Measurements from ENCODE around the gene CCDC183. TPM values are rescaled to one million over a fixed set of nuclear protein-coding genes. Genes with fewer than 3 reads are reported as not detected.

Gene CCDC183
- total and polyA plus RNA-seq, 10 donors, result 0.41 to 1.6 (median 0.69) TPM

DNA sequence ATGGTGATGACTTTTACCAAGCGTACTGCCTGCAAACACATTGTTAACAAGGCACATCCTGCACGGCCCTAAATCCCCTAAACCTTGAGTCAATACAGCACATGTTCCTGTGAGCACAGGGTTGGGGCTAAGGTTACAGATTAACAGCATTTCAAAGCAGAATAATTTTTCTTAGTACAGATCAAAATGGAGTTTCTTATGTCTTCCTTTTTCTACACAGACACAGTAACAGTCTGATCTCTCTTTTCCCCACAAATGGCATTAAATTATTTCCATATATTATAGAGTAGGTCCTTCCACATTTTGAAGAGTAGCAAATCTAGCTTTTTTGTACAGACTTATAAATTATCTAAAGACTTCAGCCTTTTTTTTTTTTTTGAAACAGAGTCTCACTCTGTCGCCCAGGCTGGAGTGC lies 6.6 kb upstream of the CCDC183 start:
- 81 to 97% (median 82%) methylated on average over 3 of the region's 3 CpGs for WGBS, 5 donors
- intact Hi-C loops (cut with DNase I; ENCODE audit: low total_unique reads), result loop anchor here (5.0 to 10.0 kb wide), 2 partner anchors 248 to 275 kb away; no protein-coding TSS in a partner anchor
- TF ChIP-seq, protein P1, sequence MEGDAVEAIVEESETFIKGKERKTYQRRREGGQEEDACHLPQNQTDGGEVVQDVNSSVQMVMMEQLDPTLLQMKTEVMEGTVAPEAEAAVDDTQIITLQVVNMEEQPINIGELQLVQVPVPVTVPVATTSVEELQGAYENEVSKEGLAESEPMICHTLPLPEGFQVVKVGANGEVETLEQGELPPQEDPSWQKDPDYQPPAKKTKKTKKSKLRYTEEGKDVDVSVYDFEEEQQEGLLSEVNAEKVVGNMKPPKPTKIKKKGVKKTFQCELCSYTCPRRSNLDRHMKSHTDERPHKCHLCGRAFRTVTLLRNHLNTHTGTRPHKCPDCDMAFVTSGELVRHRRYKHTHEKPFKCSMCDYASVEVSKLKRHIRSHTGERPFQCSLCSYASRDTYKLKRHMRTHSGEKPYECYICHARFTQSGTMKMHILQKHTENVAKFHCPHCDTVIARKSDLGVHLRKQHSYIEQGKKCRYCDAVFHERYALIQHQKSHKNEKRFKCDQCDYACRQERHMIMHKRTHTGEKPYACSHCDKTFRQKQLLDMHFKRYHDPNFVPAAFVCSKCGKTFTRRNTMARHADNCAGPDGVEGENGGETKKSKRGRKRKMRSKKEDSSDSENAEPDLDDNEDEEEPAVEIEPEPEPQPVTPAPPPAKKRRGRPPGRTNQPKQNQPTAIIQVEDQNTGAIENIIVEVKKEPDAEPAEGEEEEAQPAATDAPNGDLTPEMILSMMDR (IDR thresholded peaks at IDR 0.05 in 8 of 11, conservative IDR thresholded peaks at IDR 0.05 in 3 of 11), result no peak
- no peak for TF ChIP-seq POLR2AphosphoS5 (IDR thresholded peaks at IDR 0.05)
- TF ChIP-seq POLR2A (IDR thresholded peaks at IDR 0.05), result no peak
- H3K9me3 ChIP-seq, result no peaks in the 10 kb centered on the region
- peaks cover 13 to 58% (median 33%) of the 10 kb centered on the region in 6 donors for H3K4me1 ChIP-seq
- no peak overlapping the region for H3K4me3 ChIP-seq
- peak overlapping the region in 3 of 8 donors; percentile 8 to 97 (median 96) for H3K27ac ChIP-seq
- peaks cover 0 to 23% (median 4%) of the 10 kb centered on the region in 6 donors for H3K36me3 ChIP-seq
- no peaks in the 10 kb centered on the region for H3K27me3 ChIP-seq (replicated peaks in 1 of 7)
- DNase-seq, result no peak

GRCh38 chr9:136790640-136791515 lies 5.3 kb upstream of the CCDC183 start, which contains the start of gene TMEM141:
TSS of gene TMEM141 (plus strand) at chr9:136791344. CDS start at chr9:136791371, 27 bp downstream.
- peaks cover 0 to 26% (median 4%) of the 10 kb centered on the region in 6 donors for H3K36me3 ChIP-seq
- H3K27ac ChIP-seq, result peak within 1 kb of the TSS; percentile 80 to 98 (median 96)
- 0 to 2% (median 1%) methylated on average over 30 to 70 of the region's 70 CpGs for WGBS, 5 donors
- peak; percentile 94 to 95 (median 94) for TF ChIP-seq POLR2AphosphoS5 (IDR thresholded peaks at IDR 0.05)
- TF ChIP-seq, protein P1 (IDR thresholded peaks at IDR 0.05 in 8 of 11, conservative IDR thresholded peaks at IDR 0.05 in 3 of 11), result peak in 1 of 11 experiments; percentile 18
- peak in 1 of 3 donors; percentile 34 for TF ChIP-seq POLR2A (IDR thresholded peaks at IDR 0.05)
- DNase-seq, result peak; percentile 100
- peaks cover 13 to 69% (median 37%) of the 10 kb centered on the region in 6 donors for H3K4me1 ChIP-seq
- H3K9me3 ChIP-seq, result no peaks in the 10 kb centered on the region
- intact Hi-C loops (cut with DNase I; ENCODE audit: low total_unique reads), result no loop called here
- peaks cover 0 to under 1% (median 0%) of the 10 kb centered on the region in 7 donors for H3K27me3 ChIP-seq (replicated peaks in 1 of 7)
- peak within 1 kb of the TSS; percentile 37 to 83 (median 58) for H3K4me3 ChIP-seq

DNA sequence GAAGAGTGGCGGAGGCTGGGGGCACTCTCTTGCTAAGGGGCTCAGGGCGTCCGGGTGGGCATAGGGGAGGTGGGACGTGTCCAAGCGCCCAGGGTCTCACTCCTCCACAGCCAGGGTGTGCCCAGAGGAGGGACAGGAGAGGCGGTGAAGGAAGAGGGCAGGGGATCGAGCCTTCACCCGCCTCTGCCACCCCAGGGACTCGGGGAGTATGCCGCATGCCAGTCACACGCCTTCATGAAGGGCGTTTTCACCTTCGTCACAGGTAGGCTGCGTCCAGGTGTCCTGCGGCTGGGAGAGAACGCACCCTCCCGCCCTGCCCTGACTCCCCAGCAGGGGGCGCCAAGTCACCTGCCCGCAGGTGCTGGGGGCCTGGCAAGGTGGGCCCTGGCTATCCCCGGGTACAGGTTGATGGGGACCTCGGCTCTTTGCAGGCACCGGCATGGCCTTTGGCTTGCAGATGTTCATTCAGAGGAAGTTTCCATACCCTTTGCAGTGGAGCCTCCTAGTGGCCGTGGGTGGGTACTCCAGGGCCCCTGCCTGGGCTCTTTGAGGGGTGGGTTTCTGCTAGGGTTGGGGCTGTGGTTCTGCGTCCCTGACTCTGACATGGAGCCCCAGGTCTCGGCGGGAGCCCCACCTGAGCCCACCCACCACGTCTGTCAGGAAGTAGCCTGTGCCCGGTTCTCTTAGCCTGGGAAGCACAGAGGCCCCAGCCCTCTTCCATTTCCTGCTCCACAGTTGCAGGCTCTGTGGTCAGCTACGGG lies 4.4 kb upstream of the CCDC183 start:
- intact Hi-C loops (cut with DNase I; ENCODE audit: low total_unique reads), result no loop called here
- WGBS, 5 donors, result 0 to 2% (median 1%) methylated on average over 9 to 29 of the region's 29 CpGs
- peak overlapping the region; percentile 80 to 98 (median 96) for H3K27ac ChIP-seq
- TF ChIP-seq, protein P1 (IDR thresholded peaks at IDR 0.05 in 8 of 11, conservative IDR thresholded peaks at IDR 0.05 in 3 of 11), result peak; percentile 64 to 91 (median 86)
- TF ChIP-seq POLR2A (IDR thresholded peaks at IDR 0.05), result no peak
- H3K4me3 ChIP-seq, result peak overlapping the region; percentile 37 to 83 (median 58)
- H3K4me1 ChIP-seq, result peaks cover 13 to 76% (median 37%) of the 10 kb centered on the region in 6 donors
- no peaks in the 10 kb centered on the region for H3K9me3 ChIP-seq
- DNase-seq, result peak; percentile 93
- H3K36me3 ChIP-seq, result peaks cover 0 to 26% (median 4%) of the 10 kb centered on the region in 6 donors
- H3K27me3 ChIP-seq (replicated peaks in 1 of 7), result peaks cover 0 to 9% (median 0%) of the 10 kb centered on the region in 7 donors

All from spleen (tissue), 11 donors.